GM12878 (cell line): Measurements from ENCODE around the gene C12orf60. TPM values are rescaled to one million over a fixed set of nuclear protein-coding genes. Genes with fewer than 3 reads are reported as not detected.
A peak's percentile ranks its signal among the peaks of the same experiment; 100 is the strongest.

ENCODE experiments used
- BACH1 ChIP-seq: fragments of 450-650 bp; IDR thresholded peaks from 2 replicates; pipeline ENCODE4 v1.6.1; 2017; ENCODE audit warnings: mild to moderate bottlenecking, borderline replicate concordance
- CEBPB ChIP-seq, 2 experiments: fragments of 150-350 bp in 1 of 2; IDR thresholded peaks; 2 replicates each; pipeline ENCODE4 v1.6.1; 2012 to 2014; ENCODE audit warnings: low read depth in 2 of 2, low read length in 2 of 2, borderline replicate concordance in 1 of 2, inconsistent platforms in 1 of 2
- CHD1 ChIP-seq: IDR thresholded peaks from 2 replicates; pipeline ENCODE4 v1.6.1; 2012; ENCODE audit warnings: low read depth, low read length, improper control_type of control experiment
- EP300 ChIP-seq, 2 experiments: fragments of 150-350 bp in 1 of 2; IDR thresholded peaks; 2 replicates each; pipeline ENCODE4 v1.6.1; 2011 to 2012; ENCODE audit warnings: low read depth in 2 of 2, low read length in 2 of 2, borderline replicate concordance in 1 of 2, improper control_type of control experiment in 1 of 2, inconsistent platforms in 1 of 2; ENCODE audit not compliant: control insufficient read depth in 1 of 2
- ESRRA ChIP-seq: IDR thresholded peaks from 2 replicates; pipeline ENCODE4 v1.6.1; 2012; ENCODE audit warnings: mild to moderate bottlenecking, low read length, improper control_type of control experiment
- ETV6 ChIP-seq, 2 experiments: fragments of 450-650 bp in 1 of 2; IDR thresholded peaks in 1 of 2; conservative IDR thresholded peaks in 1 of 2; 2 replicates each; pipeline ENCODE4 v1.6.1; 2014; ENCODE audit warnings: antibody characterized with exemption in 1 of 2, borderline replicate concordance in 1 of 2, low read depth in 1 of 2, mild to moderate bottlenecking in 1 of 2, moderate library complexity in 1 of 2
- FOXM1 ChIP-seq: IDR thresholded peaks from 2 replicates; pipeline ENCODE4 v1.6.1; 2012; ENCODE audit warnings: low read depth, mild to moderate bottlenecking, inconsistent platforms, low read length, moderate library complexity
- HCFC1 ChIP-seq: fragments of 150-350 bp; IDR thresholded peaks from 2 replicates; pipeline ENCODE4 v1.6.1; 2014; ENCODE audit warnings: low read length
- HDAC6 ChIP-seq: fragments of 200-600 bp; sonication (generic); IDR thresholded peaks from one replicate; pipeline ENCODE4 v1.8.0; 2017; ENCODE audit warnings: antibody characterized with exemption; ENCODE audit not compliant: unreplicated experiment
- MTA3 ChIP-seq: IDR thresholded peaks from 2 replicates; pipeline ENCODE4 v1.6.1; 2012; ENCODE audit warnings: low read length, inconsistent platforms, borderline replicate concordance
- POLR2AphosphoS2 ChIP-seq: IDR thresholded peaks from 2 replicates; pipeline ENCODE4 v1.6.1; 2011; ENCODE audit warnings: low read depth, mild to moderate bottlenecking, low read length, improper control_type of control experiment, moderate library complexity
- RUNX3 ChIP-seq: IDR thresholded peaks from 2 replicates; pipeline ENCODE4 v1.6.1; 2012; ENCODE audit warnings: low read length, inconsistent platforms
- STAT3 ChIP-seq: IDR thresholded peaks from 2 replicates; pipeline ENCODE4 v1.6.1; 2011; ENCODE audit warnings: low read depth, low read length, improper control_type of control experiment
- TCF7 ChIP-seq: IDR thresholded peaks from 2 replicates; pipeline ENCODE4 v1.6.1; 2014; ENCODE audit warnings: antibody characterized with exemption, borderline replicate concordance
- YBX1 ChIP-seq: fragments of 450-650 bp; IDR thresholded peaks from 2 replicates; pipeline ENCODE4 v1.6.1; 2016; ENCODE audit warnings: antibody characterized with exemption
- ZNF384 ChIP-seq: IDR thresholded peaks from 2 replicates; pipeline ENCODE4 v1.6.1; 2012; ENCODE audit warnings: low read depth, mild to moderate bottlenecking, low read length, improper control_type of control experiment, borderline replicate concordance
- ZNF592 ChIP-seq: fragments of 450-650 bp; IDR thresholded peaks from 2 replicates; pipeline ENCODE4 v1.6.1; 2017; ENCODE audit warnings: mild to moderate bottlenecking, moderate library complexity
- polyA plus RNA-seq, 11 experiments: library from polyadenylated mRNA; depleted of rRNA in 4 of 11; unstranded in 6 of 11; stranded (reverse) in 5 of 11; fragments of >200 nt; fragmentation: Nextera tagmentation in 4 of 11; fragmentation: Illumina TruSeq in 1 of 11; extraction: Ambion mirVana in 4 of 11; extraction: Trizol in 1 of 11; gene quantifications; 1 replicate in 1 of 11; 2 replicates in 10 of 11; pipeline versions ENCODE4 v1.2.1 to v1.2.3, GENCODE V29; 2011 to 2016; ENCODE audit warnings: inconsistent platforms in 2 of 11, missing spikeins in 2 of 11, low read depth in 1 of 11
- total RNA-seq, 4 experiments: library from RNA; depleted of rRNA in 3 of 4; stranded (reverse); fragments of >200 nt in 3 of 4; fragmentation: Illumina TruSeq in 1 of 4; extraction: Trizol in 1 of 4; gene quantifications; 2 replicates each; pipeline versions ENCODE4 v1.2.1 to v1.2.3, GENCODE V29; 2013 to 2021
- TF ChIP-seq, protein P1 (sequence below): fragments of 150-350 bp; IDR thresholded peaks from 2 replicates; pipeline ENCODE4 v1.6.1; 2016; ENCODE audit warnings: low read depth, low read length
- TF ChIP-seq, protein P2 (sequence below): IDR thresholded peaks from 2 replicates; pipeline ENCODE4 v1.6.1; 2012; ENCODE audit warnings: low read length, inconsistent platforms

C12orf60 gene
- total and polyA plus RNA-seq, 10 of the 15 experiments (the other 5 are each of a cell fraction or from before 2014, with no cell fraction given), result 1.8 to 7.2 (median 3.2) TPM

DNA sequence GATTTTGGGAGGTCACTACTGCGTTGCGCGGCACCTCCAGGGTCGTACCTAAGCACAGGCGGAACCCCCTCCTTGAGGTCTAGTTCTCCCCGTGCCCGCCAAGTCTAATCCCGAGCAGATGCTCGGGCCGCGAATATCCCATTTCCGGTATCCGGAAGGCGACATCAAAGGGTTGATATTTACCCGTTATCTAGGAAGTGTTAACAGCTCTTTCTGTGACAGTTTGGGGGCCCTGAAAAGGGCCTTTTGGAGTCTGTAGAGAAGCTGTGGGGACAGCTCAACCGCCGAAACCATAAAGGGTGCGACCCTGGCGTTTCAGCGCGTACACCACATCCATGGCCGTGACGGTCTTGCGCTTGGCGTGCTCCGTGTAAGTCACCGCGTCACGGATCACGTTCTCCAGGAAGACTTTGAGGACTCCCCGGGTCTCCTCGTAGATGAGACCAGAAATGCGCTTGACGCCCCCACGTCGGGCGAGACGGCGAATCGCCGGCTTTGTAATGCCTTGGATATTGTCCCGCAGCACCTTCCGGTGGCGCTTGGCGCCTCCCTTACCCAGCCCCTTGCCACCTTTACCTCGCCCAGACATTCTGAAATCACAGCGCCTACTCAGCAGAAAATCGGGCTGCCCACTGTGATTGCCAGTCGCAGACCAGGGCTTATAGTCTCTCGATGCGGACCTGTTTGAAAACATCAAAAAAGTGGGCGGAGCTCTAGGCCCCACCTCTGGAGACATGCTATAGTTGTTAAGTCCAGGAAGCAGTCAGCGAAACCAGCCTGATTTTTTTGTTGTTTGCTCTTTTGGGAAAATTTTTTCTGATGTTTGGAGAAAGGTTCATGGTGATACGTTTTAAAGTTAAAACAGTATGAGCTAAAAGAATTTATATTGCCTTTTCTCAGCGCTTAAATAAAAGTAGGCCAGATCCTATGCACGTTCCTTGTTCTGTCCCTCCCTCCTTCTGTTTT, 32.7 kb upstream of the C12orf60 start (continued):
- TF ChIP-seq ZNF592, result no peak
- no peak for TF ChIP-seq CEBPB (IDR thresholded peaks at IDR 0.05; ENCODE audit: borderline replicate concordance in 1 of 2, low read depth in 2 of 2, low read length in 2 of 2)
- TF ChIP-seq YBX1, result no peak
- no peak; the same call in 1 of the 2 replicates for TF ChIP-seq TCF7
- TF ChIP-seq, protein P1, sequence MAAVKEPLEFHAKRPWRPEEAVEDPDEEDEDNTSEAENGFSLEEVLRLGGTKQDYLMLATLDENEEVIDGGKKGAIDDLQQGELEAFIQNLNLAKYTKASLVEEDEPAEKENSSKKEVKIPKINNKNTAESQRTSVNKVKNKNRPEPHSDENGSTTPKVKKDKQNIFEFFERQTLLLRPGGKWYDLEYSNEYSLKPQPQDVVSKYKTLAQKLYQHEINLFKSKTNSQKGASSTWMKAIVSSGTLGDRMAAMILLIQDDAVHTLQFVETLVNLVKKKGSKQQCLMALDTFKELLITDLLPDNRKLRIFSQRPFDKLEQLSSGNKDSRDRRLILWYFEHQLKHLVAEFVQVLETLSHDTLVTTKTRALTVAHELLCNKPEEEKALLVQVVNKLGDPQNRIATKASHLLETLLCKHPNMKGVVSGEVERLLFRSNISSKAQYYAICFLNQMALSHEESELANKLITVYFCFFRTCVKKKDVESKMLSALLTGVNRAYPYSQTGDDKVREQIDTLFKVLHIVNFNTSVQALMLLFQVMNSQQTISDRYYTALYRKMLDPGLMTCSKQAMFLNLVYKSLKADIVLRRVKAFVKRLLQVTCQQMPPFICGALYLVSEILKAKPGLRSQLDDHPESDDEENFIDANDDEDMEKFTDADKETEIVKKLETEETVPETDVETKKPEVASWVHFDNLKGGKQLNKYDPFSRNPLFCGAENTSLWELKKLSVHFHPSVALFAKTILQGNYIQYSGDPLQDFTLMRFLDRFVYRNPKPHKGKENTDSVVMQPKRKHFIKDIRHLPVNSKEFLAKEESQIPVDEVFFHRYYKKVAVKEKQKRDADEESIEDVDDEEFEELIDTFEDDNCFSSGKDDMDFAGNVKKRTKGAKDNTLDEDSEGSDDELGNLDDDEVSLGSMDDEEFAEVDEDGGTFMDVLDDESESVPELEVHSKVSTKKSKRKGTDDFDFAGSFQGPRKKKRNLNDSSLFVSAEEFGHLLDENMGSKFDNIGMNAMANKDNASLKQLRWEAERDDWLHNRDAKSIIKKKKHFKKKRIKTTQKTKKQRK, result no peak; the same call in none of the 2 replicates
- TF ChIP-seq HDAC6, result peak; percentile 86
- peak; percentile 5; the same call in 1 of the 2 replicates for TF ChIP-seq ZNF384
- peak; percentile 99 for TF ChIP-seq POLR2AphosphoS2
- TF ChIP-seq, protein P2, sequence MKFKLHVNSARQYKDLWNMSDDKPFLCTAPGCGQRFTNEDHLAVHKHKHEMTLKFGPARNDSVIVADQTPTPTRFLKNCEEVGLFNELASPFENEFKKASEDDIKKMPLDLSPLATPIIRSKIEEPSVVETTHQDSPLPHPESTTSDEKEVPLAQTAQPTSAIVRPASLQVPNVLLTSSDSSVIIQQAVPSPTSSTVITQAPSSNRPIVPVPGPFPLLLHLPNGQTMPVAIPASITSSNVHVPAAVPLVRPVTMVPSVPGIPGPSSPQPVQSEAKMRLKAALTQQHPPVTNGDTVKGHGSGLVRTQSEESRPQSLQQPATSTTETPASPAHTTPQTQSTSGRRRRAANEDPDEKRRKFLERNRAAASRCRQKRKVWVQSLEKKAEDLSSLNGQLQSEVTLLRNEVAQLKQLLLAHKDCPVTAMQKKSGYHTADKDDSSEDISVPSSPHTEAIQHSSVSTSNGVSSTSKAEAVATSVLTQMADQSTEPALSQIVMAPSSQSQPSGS, result peak; percentile 85
- 0 out of 2 replicates have a peak, but pooled peaks have one; percentile 11 for TF ChIP-seq STAT3
- TF ChIP-seq RUNX3, result peak; percentile 61
- TF ChIP-seq MTA3, result peak; percentile 93
- TF ChIP-seq CHD1, result peak; percentile 94
- TF ChIP-seq HCFC1, result no peak; the same call in none of the 2 replicates
- TF ChIP-seq BACH1, result peak; percentile 97
- TF ChIP-seq ESRRA, result no peak
- TF ChIP-seq EP300 (IDR thresholded peaks at IDR 0.05; ENCODE audit: borderline replicate concordance in 1 of 2, control insufficient read depth in 1 of 2, low read depth in 2 of 2, low read length in 2 of 2), result peak; percentile 41 to 65
- peak; percentile 65 for TF ChIP-seq FOXM1
- TF ChIP-seq ETV6 (conservative IDR thresholded peaks at IDR 0.05 in 1 of 2, IDR thresholded peaks at IDR 0.05 in 1 of 2; ENCODE audit: borderline replicate concordance in 1 of 2, low read depth in 1 of 2), result peak in 1 of 2 experiments; percentile 11; a peak in 1 of 4 replicates
